Measurements from ENCODE around the gene SLC25A41.

The SLC25A41 gene

GRCh38 chr19:6465006-6465405, 31.4 kb upstream of the SLC25A41 start:
- peak; percentile 26 for DNase-seq (ENCODE audit: low spot score)
- ChIA-PET CTCF (interaction anchor here (0.6 to 0.7 kb wide), 2 partner anchors 56 to 71 kb away, joined by 3 to 4 read pairs; no protein-coding TSS in a partner anchor), POLR2A (ENCODE audit: low non-redundant PET) (interaction anchor here (1.4 kb wide), 1 partner anchor 104 kb away, joined by 5 read pairs; the partner anchor contains the start of gene CLPP)
- H3K27ac ChIP-seq, result no peak overlapping the region
- TF ChIP-seq CTCF (conservative IDR thresholded peaks at IDR 0.05; ENCODE audit: low read depth), result no peak

GRCh38 chr19:6464070-6464873, 30.7 kb upstream of the SLC25A41 start, which contains the start of gene CRB3:
TSS of gene CRB3 (plus strand) at chr19:6464271. CDS start at chr19:6464702, 431 bp downstream.
- ChIA-PET POLR2A (ENCODE audit: low non-redundant PET) (interaction anchor here (0.5 to 1.4 kb wide), 3 partner anchors 82 to 503 kb away, joined by 3 to 6 read pairs (median 5); partner anchors contain the start of gene CLPP), CTCF (interaction anchor here (0.7 kb wide), 1 partner anchor 72 kb away, joined by 3 read pairs; no protein-coding TSS in a partner anchor)
- peak; percentile 86 for DNase-seq (ENCODE audit: low spot score)
- TF ChIP-seq CTCF (conservative IDR thresholded peaks at IDR 0.05; ENCODE audit: low read depth), result no peak
- no peak within 1 kb of the TSS for H3K27ac ChIP-seq

GRCh38 chr19:6460099-6460884, 26.7 kb upstream of the SLC25A41 start:
- POLR2A ChIA-PET (ENCODE audit: low non-redundant PET), result no interaction called here
- CTCF ChIA-PET, result interaction anchor here (1.2 kb wide), 1 partner anchor 57 kb away, joined by 3 read pairs; no protein-coding TSS in a partner anchor
- peak; percentile 73 for TF ChIP-seq CTCF (conservative IDR thresholded peaks at IDR 0.05; ENCODE audit: low read depth)
- peak; percentile 97 for DNase-seq (ENCODE audit: low spot score)
- H3K27ac ChIP-seq, result peak overlapping the region; percentile 82

- POLR2A ChIA-PET (ENCODE audit: low non-redundant PET), result no interaction called here
- DNase-seq (ENCODE audit: low spot score), result peak; percentile 85
- no peak for TF ChIP-seq CTCF (conservative IDR thresholded peaks at IDR 0.05; ENCODE audit: low read depth)
- H3K27ac ChIP-seq, result peak within 1 kb of the TSS; percentile 82
- CTCF ChIA-PET, result interaction anchor here (1.2 kb wide), 1 partner anchor 57 kb away, joined by 3 read pairs; no protein-coding TSS in a partner anchor
Measured at GRCh38 chr19:6459262-6460098, 25.9 kb upstream of the SLC25A41 start, which contains the start of gene SLC25A23. TSS of gene SLC25A23 (minus strand) at chr19:6459792. CDS start at chr19:6459628, 164 bp downstream.

- ChIA-PET POLR2A (ENCODE audit: low non-redundant PET) (no interaction called here), CTCF (interaction anchor here (0.6 to 1.2 kb wide), 2 partner anchors 31 to 58 kb away, joined by 3 read pairs; no protein-coding TSS in a partner anchor)
- no peak for TF ChIP-seq CTCF (conservative IDR thresholded peaks at IDR 0.05; ENCODE audit: low read depth)
- peak; percentile 22 for DNase-seq (ENCODE audit: low spot score)
- peak overlapping the region; percentile 82 for H3K27ac ChIP-seq
Measured at GRCh38 chr19:6458695-6459261, 25.2 kb upstream of the SLC25A41 start.

Measured in RWPE1 (cell line).